Measurements from ENCODE around the gene SEL1L3. TPM values are rescaled to one million over a fixed set of nuclear protein-coding genes. Genes with fewer than 3 reads are reported as not detected.
A peak's percentile ranks its signal among the peaks of the same experiment; 100 is the strongest.

The SEL1L3 gene
- total RNA-seq, 6 experiments from 2014 or later, result 5.0 to 33.6 (median 13.3) TPM

DNA sequence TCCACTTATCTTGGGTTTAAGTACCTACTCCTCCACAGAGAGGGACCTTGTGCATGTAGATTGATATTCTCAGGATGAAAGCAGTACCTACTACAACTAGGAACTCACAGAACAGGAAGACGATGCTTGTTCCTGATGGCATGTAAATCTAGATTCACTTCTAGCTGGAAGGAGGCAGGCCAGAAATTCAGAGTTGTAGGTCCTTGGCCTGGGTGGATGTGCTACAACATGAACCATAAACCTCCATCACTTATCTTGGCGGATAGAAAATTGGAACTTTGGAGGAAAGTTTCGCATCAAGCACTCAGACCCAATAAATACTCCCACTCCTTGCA, 41.9 kb upstream of the SEL1L3 start:
- ATAC-seq, result peak in 1 of 4 donors; percentile 33

DNA sequence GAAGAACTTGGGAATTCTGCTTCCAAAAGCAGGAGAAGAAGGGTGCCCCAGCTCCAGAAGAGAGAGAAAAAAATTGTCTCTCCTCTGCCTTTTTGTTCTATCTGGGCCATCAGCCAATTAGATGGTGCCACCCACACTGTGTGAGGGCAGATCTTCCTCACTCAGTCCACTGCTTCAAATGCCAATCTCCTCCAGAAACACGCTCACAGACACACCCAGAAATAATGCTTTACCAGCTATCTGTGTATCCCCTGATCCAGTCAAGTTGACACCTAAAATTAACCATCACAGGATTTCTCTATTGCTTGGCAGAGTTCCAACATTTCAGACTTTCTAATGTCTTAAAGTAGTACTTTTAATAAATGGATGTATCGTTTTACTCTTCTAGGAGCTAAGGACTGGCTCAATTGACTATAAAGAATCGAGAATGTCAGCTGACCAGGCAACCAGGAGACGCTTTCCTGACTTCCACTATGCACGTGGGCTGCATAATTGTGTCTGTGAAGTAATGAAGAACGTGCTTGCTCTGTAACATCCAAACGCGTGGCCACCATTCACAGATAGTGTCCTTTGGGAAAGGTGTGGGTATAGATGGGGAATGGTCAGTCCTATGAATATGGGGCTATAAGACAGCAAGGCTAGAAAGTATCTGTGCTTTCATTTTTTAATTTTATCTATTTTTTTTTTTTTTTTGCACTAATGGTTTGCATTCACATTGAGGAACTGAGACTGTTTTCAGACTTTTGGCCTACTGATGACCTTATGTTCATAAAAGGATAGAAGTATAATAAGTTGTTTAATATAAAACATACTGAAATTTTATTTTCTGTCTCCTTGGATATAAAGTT, 41.3 kb upstream of the SEL1L3 start:
- H3K4me1 ChIP-seq, result no peaks in the 10 kb centered on the region
- ATAC-seq, result peak in 3 of 4 donors; percentile 22 to 51 (median 47)
- no peak overlapping the region for H3K4me3 ChIP-seq
- no peaks in the 10 kb centered on the region for H3K9me3 ChIP-seq
- H3K27me3 ChIP-seq, result no peaks in the 10 kb centered on the region
- TF ChIP-seq, protein P1, sequence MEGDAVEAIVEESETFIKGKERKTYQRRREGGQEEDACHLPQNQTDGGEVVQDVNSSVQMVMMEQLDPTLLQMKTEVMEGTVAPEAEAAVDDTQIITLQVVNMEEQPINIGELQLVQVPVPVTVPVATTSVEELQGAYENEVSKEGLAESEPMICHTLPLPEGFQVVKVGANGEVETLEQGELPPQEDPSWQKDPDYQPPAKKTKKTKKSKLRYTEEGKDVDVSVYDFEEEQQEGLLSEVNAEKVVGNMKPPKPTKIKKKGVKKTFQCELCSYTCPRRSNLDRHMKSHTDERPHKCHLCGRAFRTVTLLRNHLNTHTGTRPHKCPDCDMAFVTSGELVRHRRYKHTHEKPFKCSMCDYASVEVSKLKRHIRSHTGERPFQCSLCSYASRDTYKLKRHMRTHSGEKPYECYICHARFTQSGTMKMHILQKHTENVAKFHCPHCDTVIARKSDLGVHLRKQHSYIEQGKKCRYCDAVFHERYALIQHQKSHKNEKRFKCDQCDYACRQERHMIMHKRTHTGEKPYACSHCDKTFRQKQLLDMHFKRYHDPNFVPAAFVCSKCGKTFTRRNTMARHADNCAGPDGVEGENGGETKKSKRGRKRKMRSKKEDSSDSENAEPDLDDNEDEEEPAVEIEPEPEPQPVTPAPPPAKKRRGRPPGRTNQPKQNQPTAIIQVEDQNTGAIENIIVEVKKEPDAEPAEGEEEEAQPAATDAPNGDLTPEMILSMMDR (IDR thresholded peaks at IDR 0.05), result no peak
- no peak for TF ChIP-seq POLR2A (IDR thresholded peaks at IDR 0.05)
- intact Hi-C loops (cut with DNase I), result no loop called here
- WGBS (ENCODE audit: insufficient coverage, low coverage, low lambda C conversion rate, missing lambda C conversion rate), result 80% methylated on average over 8 of the region's 8 CpGs
- H3K36me3 ChIP-seq, result no peaks in the 10 kb centered on the region
- H3K27ac ChIP-seq, result no peak overlapping the region
- DNase-seq, result no peak

More for the DNA sequence above, 41.9 kb upstream of the SEL1L3 start:
- WGBS (ENCODE audit: insufficient coverage, low coverage, low lambda C conversion rate, missing lambda C conversion rate), result 79% methylated on average over 2 of the region's 3 CpGs
- Histone ChIP-seq H3K9me3 (no peaks in the 10 kb centered on the region), H3K36me3 (no peaks in the 10 kb centered on the region), H3K4me1 (no peaks in the 10 kb centered on the region), H3K27ac (no peak overlapping the region), H3K27me3 (no peaks in the 10 kb centered on the region), H3K4me3 (no peak overlapping the region)
- no peak for DNase-seq
- intact Hi-C loops (cut with DNase I), result no loop called here
- TF ChIP-seq, protein P1 (IDR thresholded peaks at IDR 0.05), result no peak
- TF ChIP-seq POLR2A (IDR thresholded peaks at IDR 0.05), result no peak

DNA sequence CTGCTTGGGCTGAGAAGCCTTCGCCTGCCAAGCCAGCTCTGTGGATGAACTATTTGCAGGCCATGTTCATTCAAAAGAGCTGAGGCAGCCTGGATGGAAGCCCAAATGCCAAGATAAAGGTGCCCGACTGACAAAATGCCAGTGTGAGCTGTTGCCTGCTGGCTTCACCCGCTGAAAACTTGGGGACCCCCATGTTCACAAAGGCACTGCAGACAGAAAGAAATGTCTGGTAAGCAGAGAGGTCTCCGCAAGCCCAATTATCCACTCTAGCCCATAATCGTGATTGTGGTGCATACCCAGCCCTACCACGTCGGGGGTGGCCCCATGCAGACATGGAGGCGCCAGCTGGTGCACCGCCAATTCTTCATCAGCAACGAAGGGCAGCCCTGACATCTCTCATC, 38.2 kb upstream of the SEL1L3 start:
- ATAC-seq (no peak), DNase-seq (no peak)
- Histone ChIP-seq H3K27ac (no peak overlapping the region), H3K27me3 (no peaks in the 10 kb centered on the region), H3K9me3 (no peaks in the 10 kb centered on the region), H3K4me1 (no peaks in the 10 kb centered on the region), H3K4me3 (no peak overlapping the region), H3K36me3 (no peaks in the 10 kb centered on the region)
- no peak for TF ChIP-seq POLR2A (IDR thresholded peaks at IDR 0.05)
- TF ChIP-seq, protein P1 (IDR thresholded peaks at IDR 0.05), result no peak
- intact Hi-C loops (cut with DNase I), result no loop called here
- WGBS (ENCODE audit: insufficient coverage, low coverage, low lambda C conversion rate, missing lambda C conversion rate), result 85% methylated on average over 7 of the region's 10 CpGs

DNA sequence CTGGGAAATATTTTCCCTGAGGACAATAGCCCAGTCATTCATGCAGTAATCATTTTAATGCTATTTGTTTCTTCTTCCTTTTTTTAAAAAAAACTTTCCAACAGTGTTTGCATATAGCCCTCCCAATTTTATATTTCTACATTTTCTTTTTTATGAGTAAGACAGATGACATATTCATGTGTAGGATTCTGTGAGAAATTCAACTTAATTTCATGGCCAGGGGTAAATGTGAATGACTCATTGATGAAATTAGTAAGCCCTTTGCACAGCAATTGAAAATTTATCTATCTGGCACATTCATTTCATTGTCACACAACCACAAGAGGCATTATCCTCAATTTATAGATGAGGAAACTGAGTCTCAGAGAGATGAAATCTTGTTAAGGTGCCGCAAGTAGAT, 37.5 kb upstream of the SEL1L3 start:
- Histone ChIP-seq H3K36me3 (no peaks in the 10 kb centered on the region), H3K4me3 (no peak overlapping the region), H3K4me1 (no peaks in the 10 kb centered on the region), H3K27me3 (no peaks in the 10 kb centered on the region), H3K27ac (no peak overlapping the region), H3K9me3 (no peaks in the 10 kb centered on the region)
- intact Hi-C loops (cut with DNase I), result no loop called here
- no peak for ATAC-seq
- TF ChIP-seq, protein P1 (IDR thresholded peaks at IDR 0.05), result no peak
- TF ChIP-seq POLR2A (IDR thresholded peaks at IDR 0.05), result no peak
- DNase-seq, result no peak
- WGBS (ENCODE audit: insufficient coverage, low coverage, low lambda C conversion rate, missing lambda C conversion rate), result 71% methylated on average over 1 of the region's 1 CpG
